Tibial nerve (tissue), 4 donors: ENCODE measurements around the gene SERPIND1. TPM values are rescaled to one million over a fixed set of nuclear protein-coding genes. Genes with fewer than 3 reads are reported as not detected.
A peak's percentile ranks its signal among the peaks of the same experiment; 100 is the strongest.
"Not testable (repeated sequence)": the region's sequence is repeated elsewhere in the genome, so short reads cannot be mapped to it uniquely, and the experiment has no call there.

Experiments
- DNase-seq, 2 donors: peaks; one replicate each; pipeline ENCODE4 v3.0.0-alpha.2; 2019; ENCODE audit warnings: low spot score in 2 of 2
- H3K27ac ChIP-seq, 4 donors: fragments of 200-600 bp; sonication (generic) in 3 of 4; one replicate each; pipeline ENCODE4 v1.5.1; 2017 to 2019; ENCODE audit warnings: mild to moderate bottlenecking in 1 of 4
- H3K27me3 ChIP-seq, 2 donors: fragments of 200-600 bp; sonication (generic) in 1 of 2; one replicate each; pipeline versions ENCODE4 v1.5.1 to v1.6.0; 2017 to 2019
- H3K36me3 ChIP-seq, 3 donors: fragments of 200-600 bp; sonication (generic); one replicate each; pipeline ENCODE4 v1.5.1; 2018 to 2019
- H3K4me1 ChIP-seq, 4 donors: fragments of 200-600 bp; sonication (generic) in 3 of 4; one replicate each; pipeline ENCODE4 v1.5.1; 2017 to 2019
- H3K4me3 ChIP-seq, 4 donors: fragments of 200-600 bp; sonication (generic) in 3 of 4; one replicate each; pipeline ENCODE4 v1.5.1; 2017 to 2019; ENCODE audit warnings: mild to moderate bottlenecking in 1 of 4, moderate library complexity in 1 of 4
- H3K9me3 ChIP-seq, 4 donors: fragments of 200-600 bp; sonication (generic) in 3 of 4; one replicate each; pipeline ENCODE4 v1.5.1; 2017 to 2019
- CTCF ChIP-seq, 5 experiments: fragments of 200-600 bp in 3 of 5; fragments of 450-650 bp in 2 of 5; sonication (generic) in 3 of 5; IDR thresholded peaks; one replicate each; pipeline ENCODE4 v1.5.1; 2016 to 2019; ENCODE audit warnings: antibody characterized with exemption in 5 of 5, mild to moderate bottlenecking in 3 of 5, moderate library complexity in 2 of 5
- EP300 ChIP-seq, 2 donors: sonication (generic); formaldehyde crosslinking; IDR thresholded peaks; one replicate each; pipeline ENCODE4 v1.6.1; 2017; ENCODE audit warnings: antibody characterized with exemption in 2 of 2, mild to moderate bottlenecking in 1 of 2
- POLR2A ChIP-seq, 2 donors: fragments of 450-650 bp; IDR thresholded peaks; one replicate each; pipeline ENCODE4 v1.6.1; 2017; ENCODE audit warnings: antibody characterized with exemption in 2 of 2, mild to moderate bottlenecking in 2 of 2, moderate library complexity in 2 of 2
- WGBS, 2 donors: methylation state at CpG; one replicate each; pipeline ENCODE4 v1.1.5; 2018; 5-methylcytosine and 5-hydroxymethylcytosine counted together
- total RNA-seq, 4 donors: library from RNA; depleted of rRNA; stranded (reverse); fragments of >200 nt; gene quantifications; one replicate each; pipeline ENCODE4 v1.1.0, GENCODE V29; 2016

The SERPIND1 gene
- total RNA-seq, 4 donors from 2014 or later, result 0.42 to 1.2 TPM; not detected in 2

GRCh38 chr22:20763630-20764470 lies 10.1 kb upstream of the SERPIND1 start:
- H3K9me3 ChIP-seq, result no peaks in the 10 kb centered on the region
- peak in 1 of 2 donors; percentile 47 for DNase-seq
- peak in 1 of 2 donors; percentile 11 for TF ChIP-seq EP300 (IDR thresholded peaks at IDR 0.05)
- TF ChIP-seq POLR2A (IDR thresholded peaks at IDR 0.05), result no peak
- H3K27ac ChIP-seq, result peak overlapping the region in 1 of 4 donors; percentile 4
- 86 to 88% methylated on average over 13 of the region's 13 CpGs for WGBS, 2 donors
- no peaks in the 10 kb centered on the region for H3K27me3 ChIP-seq
- no peak overlapping the region for H3K4me3 ChIP-seq
- no peaks in the 10 kb centered on the region for H3K4me1 ChIP-seq
- H3K36me3 ChIP-seq, result peaks cover 2 to 78% (median 21%) of the 10 kb centered on the region in 3 donors

DNA sequence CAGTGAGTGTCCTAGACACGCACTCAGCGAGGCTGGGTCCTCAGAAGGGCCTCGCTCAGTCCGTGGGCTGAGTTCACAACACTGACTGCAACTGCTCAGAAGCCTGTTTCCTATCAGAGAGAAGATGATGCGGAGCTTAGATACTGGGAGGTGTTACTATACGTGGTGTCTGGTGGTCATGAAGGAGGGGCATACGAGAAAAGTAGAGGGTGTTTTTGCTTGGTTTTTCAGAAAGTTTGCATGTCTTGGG lies 9.5 kb upstream of the SERPIND1 start:
- H3K9me3 ChIP-seq, result no peaks in the 10 kb centered on the region
- H3K27me3 ChIP-seq, result no peaks in the 10 kb centered on the region
- TF ChIP-seq POLR2A (IDR thresholded peaks at IDR 0.05) (no peak), EP300 (IDR thresholded peaks at IDR 0.05) (no peak), CTCF (IDR thresholded peaks at IDR 0.05) (no peak)
- no peak overlapping the region for H3K4me3 ChIP-seq
- WGBS, 2 donors, result 93 to 95% methylated on average over 6 to 7 of the region's 7 CpGs
- H3K4me1 ChIP-seq, result no peaks in the 10 kb centered on the region
- H3K27ac ChIP-seq, result peak overlapping the region in 1 of 4 donors; percentile 4
- peaks cover 2 to 72% (median 21%) of the 10 kb centered on the region in 3 donors for H3K36me3 ChIP-seq
- DNase-seq, result no peak

- H3K4me1 ChIP-seq, result no peaks in the 10 kb centered on the region
- no peaks in the 10 kb centered on the region for H3K27me3 ChIP-seq
- no peak overlapping the region for H3K4me3 ChIP-seq
- no peaks in the 10 kb centered on the region for H3K9me3 ChIP-seq
- no peak for DNase-seq
- 90 to 94% methylated on average over 10 of the region's 10 CpGs for WGBS, 2 donors
- H3K27ac ChIP-seq, result peak overlapping the region in 1 of 4 donors; percentile 4
- H3K36me3 ChIP-seq, result peaks cover 2 to 69% (median 19%) of the 10 kb centered on the region in 3 donors
- TF ChIP-seq EP300 (IDR thresholded peaks at IDR 0.05) (no peak), CTCF (IDR thresholded peaks at IDR 0.05) (no peak), POLR2A (IDR thresholded peaks at IDR 0.05) (no peak)
These were observed 9.2 kb upstream of the SERPIND1 start for GRCh38 chr22:20764729-20765128.

- DNase-seq, result no peak
These were observed 8.0 kb upstream of the SERPIND1 start for GRCh38 chr22:20765938-20766337.

GRCh38 chr22:20766530-20766929 lies 7.4 kb upstream of the SERPIND1 start:
- H3K4me3 ChIP-seq, result no peak overlapping the region
- DNase-seq, result no peak
- no peak overlapping the region for H3K27ac ChIP-seq
- WGBS, 2 donors, result 94 to 95% methylated on average over 7 of the region's 7 CpGs
- H3K27me3 ChIP-seq, result no peaks in the 10 kb centered on the region
- H3K36me3 ChIP-seq, result peaks cover 2 to 54% (median 18%) of the 10 kb centered on the region in 3 donors
- no peaks in the 10 kb centered on the region for H3K4me1 ChIP-seq
- TF ChIP-seq POLR2A (IDR thresholded peaks at IDR 0.05) (no peak), CTCF (IDR thresholded peaks at IDR 0.05) (no peak)
- no peaks in the 10 kb centered on the region for H3K9me3 ChIP-seq

More at GRCh38 chr22:20765938-20766337, 8.0 kb upstream of the SERPIND1 start:
- TF ChIP-seq POLR2A (IDR thresholded peaks at IDR 0.05), result no peak
- TF ChIP-seq CTCF (IDR thresholded peaks at IDR 0.05), result no peak
- no peak for TF ChIP-seq EP300 (IDR thresholded peaks at IDR 0.05)
- Histone ChIP-seq H3K9me3 (no peaks in the 10 kb centered on the region), H3K36me3 (peaks cover 2 to 59% (median 18%) of the 10 kb centered on the region in 3 donors), H3K4me3 (no peak overlapping the region), H3K4me1 (no peaks in the 10 kb centered on the region), H3K27me3 (no peaks in the 10 kb centered on the region), H3K27ac (no peak overlapping the region)
- WGBS, 2 donors, result 92% methylated on average over 2 of the region's 2 CpGs

GRCh38 chr22:20769496-20769826 lies 4.5 kb upstream of the SERPIND1 start:
- H3K27ac ChIP-seq, H3K4me3 ChIP-seq, H3K9me3 ChIP-seq, H3K4me1 ChIP-seq, DNase-seq, H3K27me3 ChIP-seq: not testable (repeated sequence)
- peaks cover 2 to 46% (median 10%) of the 10 kb centered on the region in 3 donors for H3K36me3 ChIP-seq
- WGBS, 2 donors, result 93 to 95% methylated on average over 9 of the region's 9 CpGs
